Activated CD8-positive, alpha-beta memory T cell treated with anti-CD3 and anti-CD28 coated beads, Interleukin-2, amount 50 U/mL, for 1 hour (primary cell): ENCODE data around the gene CCDC88C.

Experiments used
- DNase-seq: peaks from one replicate; pipeline ENCODE4 v3.0.0-alpha.2; 2020; ENCODE audit errors: extremely low read depth

Gene CCDC88C

DNA sequence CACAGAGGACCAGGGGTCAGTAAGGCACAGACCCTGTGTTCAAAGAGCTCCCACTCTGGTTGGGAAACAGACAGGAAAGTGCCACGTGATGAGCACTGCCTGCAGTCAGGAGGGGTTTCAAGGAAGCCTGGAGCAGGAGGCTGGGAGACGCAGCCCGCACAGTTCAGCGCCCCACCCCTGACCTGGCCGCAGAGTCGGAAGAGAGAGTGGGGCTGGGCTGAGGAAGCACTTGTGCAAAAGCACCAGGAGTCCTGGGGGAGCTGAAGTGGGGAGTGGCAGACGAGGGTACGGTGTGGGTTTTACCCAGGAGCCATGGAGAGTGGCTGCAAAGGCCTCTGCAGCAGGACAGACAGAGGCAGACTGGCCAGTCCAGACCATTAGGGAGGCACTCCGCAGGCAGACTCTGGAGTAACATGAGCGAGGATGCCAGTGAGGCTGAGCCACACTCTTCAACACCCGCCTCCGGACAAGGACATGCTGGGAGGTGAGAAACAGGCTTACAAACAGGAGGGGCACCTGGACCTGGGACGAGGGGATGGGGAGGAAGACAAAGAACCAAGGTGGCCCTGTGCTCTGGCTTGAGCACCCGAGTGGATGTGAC lies 87.4 kb downstream of the CCDC88C start:
- DNase-seq: no peak

DNA sequence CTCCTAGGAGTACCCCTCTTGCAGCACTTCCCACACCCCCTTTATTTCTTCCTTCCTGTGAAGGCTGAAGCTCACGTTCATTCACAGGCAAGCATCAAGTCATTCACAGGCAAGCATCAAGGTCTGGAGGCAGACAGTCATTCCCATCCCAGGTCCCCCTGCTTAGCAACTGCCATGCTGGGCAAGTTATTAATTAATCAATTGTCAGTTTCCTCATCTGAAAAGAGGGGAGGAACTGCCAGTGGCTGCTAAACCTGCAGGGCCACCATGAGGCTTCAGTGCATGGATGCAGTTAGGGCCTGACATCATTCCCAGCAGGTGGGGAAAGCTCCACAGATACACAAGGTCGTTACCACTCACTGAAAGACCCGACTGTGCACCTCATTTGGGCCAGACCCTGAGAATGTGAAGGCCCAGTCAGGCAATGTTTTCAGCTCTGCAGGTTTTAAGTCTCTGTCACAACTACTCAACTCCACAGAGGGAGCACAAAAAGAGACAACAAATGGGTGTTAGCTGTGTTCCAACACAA lies 88.1 kb downstream of the CCDC88C start:
- DNase-seq: no peak

DNA sequence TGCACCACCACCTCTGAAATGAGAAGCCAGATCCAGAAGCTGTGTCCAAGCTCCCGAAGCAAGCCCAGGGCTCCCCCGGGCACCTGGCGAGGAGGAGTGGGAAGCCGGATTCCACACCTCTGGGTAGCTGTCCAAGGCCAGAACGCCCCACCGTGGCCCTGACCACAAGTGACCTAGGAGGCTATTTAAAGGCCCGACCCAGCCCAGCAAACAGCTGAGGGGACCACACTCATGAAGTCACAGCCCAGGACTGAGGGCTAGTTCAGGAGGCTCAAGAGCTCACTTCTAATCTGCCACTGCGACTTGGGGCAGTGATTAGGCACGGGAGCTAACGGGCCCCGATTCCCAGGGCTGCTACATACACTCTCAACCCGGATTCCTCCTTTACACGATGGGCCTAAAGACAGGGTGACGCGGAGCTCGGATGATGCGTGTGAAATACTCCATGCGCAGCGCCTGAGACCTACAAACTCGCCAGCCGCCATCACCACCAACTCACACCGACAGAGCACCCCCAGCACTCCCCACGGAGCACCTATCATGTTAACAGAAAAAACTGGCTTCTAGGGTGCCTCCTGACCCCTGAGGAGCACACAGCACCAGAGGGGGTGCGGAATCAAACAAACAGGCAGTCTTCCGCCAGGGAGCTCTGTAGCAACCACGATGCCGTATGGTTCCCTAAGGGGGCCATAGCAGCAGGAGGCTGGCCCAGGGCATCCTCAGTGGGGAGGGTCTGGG lies 89.1 kb downstream of the CCDC88C start:
- no peak for DNase-seq

DNA sequence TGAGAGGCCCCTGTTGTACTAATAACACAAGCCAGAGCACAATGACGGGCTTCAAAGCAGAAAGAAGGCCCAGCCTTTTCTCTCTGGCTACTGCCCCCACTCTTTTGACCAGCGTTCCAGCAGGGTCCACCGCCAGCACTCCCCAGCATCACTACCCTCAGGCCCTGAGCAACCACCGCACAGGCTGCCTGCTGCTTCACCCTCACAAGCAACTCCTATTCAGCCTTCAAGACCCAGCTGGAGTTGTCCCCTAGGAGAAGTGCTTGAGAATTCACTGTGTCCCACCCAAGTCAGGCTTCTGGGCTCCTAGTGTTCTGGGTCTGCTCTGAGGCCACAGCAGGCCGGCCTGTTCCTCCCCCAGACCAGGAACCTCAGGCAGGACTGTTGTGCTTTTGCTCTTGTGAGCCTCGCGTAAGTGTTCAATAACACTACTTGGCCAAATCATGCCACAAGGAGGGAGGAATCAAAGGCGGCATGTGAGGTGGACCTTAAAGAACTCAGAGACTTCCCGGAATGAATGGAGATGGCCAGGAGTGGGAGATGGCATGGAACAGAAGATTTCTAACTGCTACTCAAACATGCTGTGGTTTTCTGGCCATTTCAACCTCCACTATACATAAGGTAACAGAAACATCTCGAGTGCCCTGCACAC lies 89.8 kb downstream of the CCDC88C start:
- DNase-seq: no peak

DNA sequence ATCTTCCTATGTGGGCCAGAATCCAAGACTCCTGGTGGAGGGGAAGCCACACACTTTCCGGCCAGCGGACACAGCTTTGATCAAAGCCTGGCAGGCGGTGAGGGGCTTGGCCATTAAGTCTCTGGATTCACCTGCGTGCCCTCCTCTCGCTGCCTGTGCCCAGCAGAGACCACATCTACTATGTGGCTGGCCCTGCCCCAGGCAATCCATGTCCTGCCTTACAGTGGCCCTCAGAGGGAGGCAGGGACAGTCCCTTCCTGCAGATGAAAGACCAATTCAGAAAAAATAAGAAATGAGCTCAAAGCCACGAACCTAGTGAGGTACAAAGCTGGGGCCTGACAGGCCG lies 90.4 kb downstream of the CCDC88C start:
- DNase-seq: no peak

GRCh38 chr14:91326514-91327249 lies 90.9 kb downstream of the CCDC88C start:
- DNase-seq: no peak

DNA sequence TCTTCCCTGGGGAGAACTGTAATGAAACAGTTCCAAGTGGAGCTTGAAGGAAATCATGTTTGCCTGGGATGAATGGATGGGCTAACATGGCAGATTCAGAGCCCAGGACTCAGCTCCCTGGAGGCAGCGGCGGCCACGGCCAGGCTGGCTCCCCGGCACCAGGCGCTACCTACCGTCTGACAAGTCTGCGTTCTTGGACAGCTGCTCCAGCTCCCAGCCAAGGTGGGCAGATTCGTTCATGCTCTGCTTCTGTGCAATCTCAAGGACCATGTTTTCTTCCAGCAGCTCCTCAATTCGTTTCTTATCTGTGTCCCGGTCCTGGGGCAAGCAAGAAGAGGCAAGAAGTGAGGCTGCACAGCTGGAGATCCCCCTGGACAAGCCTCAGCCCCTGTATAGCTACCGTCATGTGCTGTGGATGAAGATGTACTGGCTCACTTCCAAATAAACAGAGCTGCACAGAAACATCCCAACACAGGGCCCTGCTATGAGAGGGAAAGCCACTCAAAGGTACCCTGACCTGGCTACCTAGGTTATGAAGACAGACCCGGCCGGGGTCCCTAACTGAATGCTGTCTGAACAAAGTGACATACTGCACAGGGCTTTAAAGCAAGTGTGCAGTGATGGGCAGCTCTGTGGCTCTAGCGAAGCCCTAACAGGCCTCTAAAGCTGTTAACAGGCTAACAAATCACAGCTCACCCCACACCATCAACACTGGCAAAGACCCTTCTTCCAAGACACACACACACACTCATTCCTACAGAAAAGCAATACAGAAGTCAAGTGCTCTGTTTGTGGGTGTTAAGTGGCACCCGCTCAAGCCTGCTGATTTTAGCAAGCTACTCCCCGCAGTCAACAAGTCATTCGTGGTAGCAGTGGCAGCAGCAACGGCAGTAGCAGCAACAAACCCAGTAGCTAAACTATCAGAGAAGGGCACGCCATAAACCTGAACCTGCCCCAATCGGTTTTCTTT lies 92.7 kb downstream of the CCDC88C start:
- DNase-seq: no peak

- peak; percentile 80 for DNase-seq
Observed at GRCh38 chr14:91323671-91324605, 93.7 kb downstream of the CCDC88C start.

DNA sequence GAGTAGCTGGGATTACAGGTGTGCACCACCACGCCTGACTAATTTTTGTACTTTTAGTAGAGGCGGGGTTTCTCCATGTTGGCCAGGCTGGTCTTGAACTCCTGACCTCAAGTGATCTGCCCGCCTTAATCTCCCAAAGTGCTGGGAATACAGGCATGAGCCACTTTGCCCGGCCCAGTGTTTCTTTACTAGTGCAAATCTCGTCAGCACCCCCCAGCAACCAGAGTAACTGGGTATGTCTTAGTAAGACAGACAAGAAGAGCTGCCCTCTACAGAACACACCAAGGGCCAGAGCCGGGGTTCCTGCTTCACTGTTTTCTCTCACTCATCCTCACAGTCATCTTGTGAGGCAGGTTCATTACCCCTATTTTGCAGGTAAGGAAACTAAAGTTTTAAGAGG lies 94.6 kb downstream of the CCDC88C start:
- DNase-seq: no peak

GRCh38 chr14:91322623-91323022 lies 95.0 kb downstream of the CCDC88C start:
- no peak for DNase-seq

DNA sequence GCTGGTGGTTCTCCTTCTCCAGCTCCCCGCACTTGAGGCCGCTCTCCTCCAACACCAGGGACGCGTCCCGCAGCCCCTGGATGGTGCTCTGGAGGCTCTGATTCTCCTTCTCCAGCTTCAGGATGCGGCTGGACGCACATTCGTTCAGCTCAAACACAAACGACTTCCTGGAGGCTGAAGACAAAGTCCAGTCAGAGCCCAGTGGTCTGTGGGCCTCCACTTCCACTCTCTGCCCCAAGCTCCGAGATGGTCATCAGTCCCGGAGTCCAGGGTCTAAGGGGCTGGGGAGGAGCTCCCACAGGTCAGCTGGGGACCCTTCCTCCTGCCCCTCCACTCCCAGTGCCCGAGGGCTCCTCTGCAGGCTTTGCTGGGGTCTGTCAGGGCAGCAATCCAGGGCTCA lies 96.5 kb downstream of the CCDC88C start:
- DNase-seq: no peak

DNA sequence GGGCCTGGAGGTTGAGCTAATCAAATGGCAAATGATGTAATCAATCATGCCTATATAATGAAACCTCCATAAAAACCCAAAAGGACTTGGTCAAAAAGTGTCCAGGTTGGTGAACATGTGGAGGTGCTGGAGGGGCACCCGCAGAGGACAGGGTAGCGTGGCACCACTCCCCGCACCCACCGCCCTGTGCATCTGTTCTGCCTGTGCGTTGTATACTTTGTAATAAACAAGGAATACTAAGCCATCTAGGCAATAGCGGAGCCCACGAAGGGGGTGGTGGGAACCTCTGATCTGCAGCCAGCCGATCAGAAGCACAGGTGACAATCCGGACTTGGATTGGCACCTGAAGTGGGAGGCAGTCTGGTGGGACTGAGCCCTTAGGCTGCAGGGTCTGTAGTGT lies 97.4 kb downstream of the CCDC88C start:
- DNase-seq: no peak

GRCh38 chr14:91318911-91319310 lies 98.7 kb downstream of the CCDC88C start:
- no peak for DNase-seq

DNA sequence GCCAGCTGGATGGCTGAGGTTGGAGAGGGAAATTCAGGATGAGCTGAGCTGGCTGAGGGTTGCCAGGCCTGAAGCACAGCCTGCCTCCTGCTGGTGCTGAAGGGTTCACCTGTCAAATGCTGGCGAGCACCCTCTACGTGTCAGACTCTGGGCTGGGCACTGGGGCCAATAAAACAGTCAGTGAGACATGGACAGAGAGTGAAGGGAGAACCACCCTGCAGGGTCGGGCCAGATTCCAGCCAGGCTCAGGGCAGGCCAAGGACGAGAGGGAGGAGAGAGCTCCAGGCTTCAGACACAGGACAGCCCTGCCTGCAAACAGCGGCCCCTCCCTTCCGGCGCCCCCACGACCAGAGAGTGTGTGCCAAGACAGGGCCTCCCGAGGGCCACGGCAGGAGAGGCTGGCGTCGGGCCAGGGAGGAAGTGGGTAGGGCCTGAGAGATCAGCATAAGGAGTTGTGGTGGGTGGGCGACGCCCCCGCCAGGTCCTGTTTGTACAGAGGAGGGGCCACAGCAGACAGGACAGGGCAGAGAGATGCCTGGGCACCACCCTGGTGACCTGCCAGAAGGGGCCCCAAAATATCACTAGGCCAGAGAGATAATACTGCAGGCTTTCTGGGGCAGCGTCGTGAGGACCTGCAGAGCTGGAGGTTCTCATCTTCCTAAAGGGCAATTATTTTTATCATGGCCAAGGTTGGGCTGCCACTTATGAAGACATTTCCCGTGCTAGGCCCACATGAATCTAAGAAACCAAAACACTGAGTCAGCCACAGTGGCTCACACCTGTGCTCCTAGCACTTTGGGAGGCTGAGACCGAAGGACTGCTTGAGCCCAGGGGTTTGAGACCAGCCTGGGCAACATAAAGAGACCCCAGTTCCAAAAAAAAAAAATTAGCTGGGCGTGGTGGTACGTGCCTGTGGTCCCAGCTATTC lies 100.0 kb downstream of the CCDC88C start:
- DNase-seq: peak; percentile 32

DNA sequence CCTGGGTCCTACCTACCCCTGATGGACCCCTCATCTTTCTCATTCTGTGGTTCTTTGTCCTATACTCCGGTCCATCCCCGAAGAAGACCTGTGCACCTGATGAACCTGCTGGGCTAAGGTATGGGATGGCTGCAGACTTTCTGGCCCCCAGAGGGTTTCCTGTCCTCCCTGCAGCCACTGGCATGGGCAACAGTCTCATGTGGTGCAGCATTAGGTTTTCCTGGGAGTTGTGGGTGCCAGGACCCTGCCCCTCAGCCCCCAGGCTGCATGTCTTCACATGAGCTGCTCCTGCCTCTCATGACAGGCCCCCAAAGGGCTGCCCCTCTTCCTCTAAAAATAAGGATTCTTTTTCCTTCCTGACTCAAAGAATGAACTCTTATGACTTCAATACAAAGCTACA lies 100.9 kb downstream of the CCDC88C start:
- no peak for DNase-seq

GRCh38 chr14:91315844-91316267 lies 101.8 kb downstream of the CCDC88C start:
- DNase-seq: peak; percentile 69

GRCh38 chr14:91313852-91314251 lies 103.8 kb downstream of the CCDC88C start:
- DNase-seq: no peak

- no peak for DNase-seq
Observed at GRCh38 chr14:91313154-91313850, 104.3 kb downstream of the CCDC88C start.
